GM21825 (cell line): ENCODE data around the gene TNNC1.

ENCODE experiments used
- ATAC-seq: cut with Tn5 transposase; IDR thresholded peaks from one replicate; pipeline ENCODE4 v1.9.1; 2021; ENCODE audit warnings: mild to moderate bottlenecking, moderate library complexity; ENCODE audit not compliant: unreplicated experiment

The TNNC1 gene

GRCh38 chr3:52458770-52459545 lies 5.1 kb upstream of the TNNC1 start:
- ATAC-seq = no peak

GRCh38 chr3:52458031-52458760 lies 4.4 kb upstream of the TNNC1 start:
- ATAC-seq = no peak

GRCh38 chr3:52456800-52457183 lies 3.0 kb upstream of the TNNC1 start:
- ATAC-seq = no peak

DNA sequence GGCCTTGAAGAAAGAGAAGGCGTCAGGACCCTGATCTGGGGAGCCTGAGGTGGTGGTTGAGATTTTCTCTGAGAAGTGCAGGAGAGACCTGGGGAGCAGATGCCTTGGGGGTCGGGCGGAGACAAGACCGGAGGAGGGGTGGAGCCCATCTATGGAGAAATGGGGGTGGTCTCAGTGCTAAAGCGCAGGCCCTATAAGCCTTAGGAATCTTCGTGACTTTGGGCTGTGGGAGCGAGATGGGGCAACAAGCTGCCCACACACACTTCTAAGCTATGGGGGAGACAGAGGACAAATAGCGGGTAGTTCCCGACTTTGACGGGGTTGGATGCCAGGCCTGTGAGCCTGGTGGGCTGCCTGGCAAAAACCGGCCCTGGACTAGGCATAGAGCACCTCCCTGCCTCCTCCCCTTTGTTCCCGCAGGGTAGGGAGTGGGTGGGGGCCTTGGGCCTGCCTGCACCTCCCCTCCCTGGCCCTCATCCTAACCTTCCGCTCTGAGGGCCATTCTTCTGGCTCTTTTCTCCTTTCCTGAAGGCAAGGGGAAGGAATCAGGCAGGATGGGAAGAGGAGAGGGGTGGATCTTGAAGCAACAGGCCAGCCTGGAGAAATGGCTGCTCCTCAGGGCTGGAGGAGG lies 2.4 kb upstream of the TNNC1 start:
- no peak for ATAC-seq

- peak; percentile 79 for ATAC-seq
These were observed 1.7 kb upstream of the TNNC1 start, which contains the start of gene NISCH for GRCh38 chr3:52455283-52456168. NISCH (plus strand) TSS chr3:52455604; CDS start chr3:52455642, 38 bp downstream.

GRCh38 chr3:52454938-52455282 lies 1.1 kb upstream of the TNNC1 start:
- no peak for ATAC-seq

GRCh38 chr3:52454250-52454937 lies 553 bp upstream of the TNNC1 start:
- no peak for ATAC-seq

GRCh38 chr3:52452570-52453221 lies 1.1 kb downstream of the TNNC1 start:
- no peak for ATAC-seq

DNA sequence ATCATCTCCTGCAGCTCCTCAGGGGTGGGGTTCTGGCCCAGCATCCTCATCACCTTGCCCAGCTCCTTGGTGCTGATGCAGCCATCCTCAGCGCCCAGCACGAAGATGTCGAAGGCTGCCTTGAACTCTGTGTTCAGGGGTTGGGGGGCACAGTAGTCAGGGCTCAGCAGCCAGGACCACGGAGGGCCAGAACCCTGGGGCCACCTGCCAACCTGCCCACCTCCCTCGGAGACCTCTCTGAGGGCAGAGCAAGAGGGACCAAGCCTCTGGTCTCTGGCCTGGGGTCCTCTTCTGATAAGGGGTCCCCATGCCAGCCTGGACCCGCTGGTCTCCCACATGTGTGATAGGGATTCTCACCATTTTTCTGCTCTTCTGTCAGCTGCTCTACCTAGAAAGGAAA lies 1.7 kb downstream of the TNNC1 start:
- ATAC-seq = no peak

GRCh38 chr3:52451237-52452083 lies 2.4 kb downstream of the TNNC1 start:
- ATAC-seq = no peak

DNA sequence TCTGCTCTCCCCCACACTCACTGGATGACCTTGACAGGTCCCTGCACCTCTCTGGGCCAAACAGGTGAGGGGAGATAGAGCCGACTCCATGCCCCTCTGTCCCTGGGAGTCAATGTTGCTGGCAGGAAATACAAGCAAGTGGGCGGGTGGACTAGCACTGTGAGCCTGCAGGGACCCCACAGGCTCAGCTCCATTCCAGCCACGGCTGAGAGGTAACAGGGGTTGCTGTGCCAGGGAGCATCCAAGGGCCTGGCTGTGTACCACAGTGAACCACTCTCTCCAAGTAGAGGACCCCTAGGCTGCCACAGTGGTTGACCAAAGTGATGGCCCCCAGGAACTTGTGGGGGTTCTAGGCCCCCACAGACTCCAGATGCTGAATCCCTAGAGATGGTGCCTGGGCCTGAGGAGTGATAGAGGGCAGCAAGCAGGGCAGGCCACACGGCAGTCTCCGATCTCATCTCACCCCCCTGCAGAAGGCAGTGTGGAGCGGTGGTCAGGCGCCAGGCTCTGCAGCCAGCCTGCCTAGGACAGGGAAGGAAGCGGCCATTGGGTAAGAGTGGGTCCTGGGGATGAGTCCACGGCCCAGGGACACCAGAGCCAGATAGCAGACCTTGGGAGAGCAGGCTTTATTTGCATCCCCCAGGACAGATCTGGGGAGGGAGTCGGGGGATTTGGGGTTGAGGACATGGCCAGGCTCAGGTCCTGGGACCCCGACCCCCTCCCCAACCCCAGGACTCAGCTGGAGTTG lies 3.2 kb downstream of the TNNC1 start:
- ATAC-seq = no peak

DNA sequence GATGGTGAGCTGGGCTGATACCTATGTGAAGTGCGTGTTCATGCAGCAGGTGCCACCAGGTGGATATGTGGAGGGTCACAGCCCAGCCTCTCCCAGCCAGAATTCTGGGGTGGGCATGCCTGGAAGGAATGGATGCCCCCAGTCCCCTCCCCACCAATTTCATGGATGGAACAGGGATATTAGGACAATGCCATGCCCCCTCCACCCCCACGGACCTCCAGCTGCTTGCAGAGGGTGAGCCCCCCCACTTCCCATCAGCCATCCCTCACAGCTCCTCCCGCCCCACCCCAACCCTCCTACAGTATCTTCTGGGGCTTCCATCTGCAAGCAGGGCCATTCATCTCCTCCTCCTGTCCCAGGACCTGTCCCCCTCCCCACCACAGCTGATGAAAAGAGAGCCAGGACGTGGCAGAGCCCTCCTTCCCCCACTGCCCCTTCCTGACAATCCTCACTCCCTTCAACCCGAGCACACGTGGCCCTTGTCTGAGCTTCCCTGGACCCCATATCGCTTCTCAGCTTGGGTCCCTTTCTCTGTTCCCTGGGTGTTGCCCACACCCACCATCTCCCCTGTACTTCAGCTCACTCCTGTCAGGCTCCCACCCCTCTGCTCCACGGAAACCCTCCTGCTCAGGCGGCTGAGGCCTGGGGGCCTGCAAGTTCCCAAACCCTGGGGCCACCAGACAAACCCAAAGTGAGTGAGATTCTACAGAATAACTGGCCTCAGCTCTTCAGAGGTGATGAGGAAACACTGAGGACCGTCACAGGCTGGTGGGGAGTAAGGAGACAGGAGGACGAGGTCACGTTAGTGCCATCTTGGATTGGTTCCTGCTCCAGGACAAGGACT lies 6.1 kb downstream of the TNNC1 start:
- no peak for ATAC-seq

DNA sequence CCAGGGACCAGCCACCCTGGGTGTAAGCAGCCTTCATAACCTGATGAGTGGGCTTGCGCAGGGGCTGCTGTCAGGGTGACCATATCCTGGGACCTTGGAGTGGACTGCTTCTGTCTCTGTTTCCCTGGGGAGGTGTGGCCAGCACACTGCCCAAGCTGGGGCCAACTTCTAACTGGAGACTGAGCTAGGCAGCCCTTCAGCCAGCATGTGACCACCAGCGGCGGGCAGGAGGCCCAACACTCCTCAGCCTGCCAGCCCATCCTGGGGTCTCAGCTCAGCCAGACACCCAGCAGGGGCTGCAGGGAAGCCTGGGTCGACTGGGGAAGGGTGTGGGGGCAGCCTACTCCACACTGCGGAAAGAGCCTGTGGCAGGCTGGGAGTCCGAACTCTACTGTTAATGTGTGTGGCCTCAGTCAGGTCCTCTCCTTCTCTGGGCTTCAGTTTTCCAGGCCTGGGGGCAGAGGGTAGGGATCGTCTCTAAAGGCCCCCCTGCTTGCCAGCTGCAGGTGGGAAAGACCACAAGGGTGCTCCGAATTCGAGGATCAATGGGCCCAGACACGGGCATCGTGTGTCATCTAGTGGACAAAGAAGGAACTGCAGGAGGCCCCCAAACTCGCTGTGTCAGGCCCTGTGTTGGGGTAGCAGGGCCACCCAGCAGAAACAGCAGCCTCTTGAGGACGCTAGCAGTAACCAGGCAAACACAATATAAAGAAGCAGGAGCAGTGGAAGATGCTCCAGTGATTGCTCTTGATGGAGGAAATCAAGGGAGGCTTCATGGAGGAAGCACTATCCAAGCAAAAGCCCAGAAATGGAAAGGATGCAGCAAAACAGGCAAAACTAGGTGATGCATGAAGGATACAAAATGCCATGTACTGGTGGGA lies 7.0 kb downstream of the TNNC1 start:
- ATAC-seq = no peak

DNA sequence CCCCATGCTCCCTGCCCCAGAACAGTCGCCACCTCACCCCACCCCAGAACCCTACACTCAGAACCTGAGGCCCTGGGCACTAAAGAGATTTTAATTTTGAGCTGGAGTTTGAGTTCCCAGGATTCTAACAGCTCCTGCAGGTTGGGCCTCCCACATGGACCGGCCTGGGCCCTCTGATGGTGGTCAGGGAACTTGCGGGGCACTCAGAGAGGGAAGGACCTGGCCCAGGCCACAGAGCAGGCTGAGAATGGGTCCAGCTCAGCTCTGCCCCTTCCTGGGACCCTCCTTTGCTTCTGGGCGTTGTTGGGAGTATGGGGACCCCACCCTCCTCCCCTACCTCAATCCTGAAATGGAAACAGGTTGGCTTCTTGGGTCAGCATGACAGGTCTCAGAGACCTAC lies 7.8 kb downstream of the TNNC1 start:
- ATAC-seq = no peak

DNA sequence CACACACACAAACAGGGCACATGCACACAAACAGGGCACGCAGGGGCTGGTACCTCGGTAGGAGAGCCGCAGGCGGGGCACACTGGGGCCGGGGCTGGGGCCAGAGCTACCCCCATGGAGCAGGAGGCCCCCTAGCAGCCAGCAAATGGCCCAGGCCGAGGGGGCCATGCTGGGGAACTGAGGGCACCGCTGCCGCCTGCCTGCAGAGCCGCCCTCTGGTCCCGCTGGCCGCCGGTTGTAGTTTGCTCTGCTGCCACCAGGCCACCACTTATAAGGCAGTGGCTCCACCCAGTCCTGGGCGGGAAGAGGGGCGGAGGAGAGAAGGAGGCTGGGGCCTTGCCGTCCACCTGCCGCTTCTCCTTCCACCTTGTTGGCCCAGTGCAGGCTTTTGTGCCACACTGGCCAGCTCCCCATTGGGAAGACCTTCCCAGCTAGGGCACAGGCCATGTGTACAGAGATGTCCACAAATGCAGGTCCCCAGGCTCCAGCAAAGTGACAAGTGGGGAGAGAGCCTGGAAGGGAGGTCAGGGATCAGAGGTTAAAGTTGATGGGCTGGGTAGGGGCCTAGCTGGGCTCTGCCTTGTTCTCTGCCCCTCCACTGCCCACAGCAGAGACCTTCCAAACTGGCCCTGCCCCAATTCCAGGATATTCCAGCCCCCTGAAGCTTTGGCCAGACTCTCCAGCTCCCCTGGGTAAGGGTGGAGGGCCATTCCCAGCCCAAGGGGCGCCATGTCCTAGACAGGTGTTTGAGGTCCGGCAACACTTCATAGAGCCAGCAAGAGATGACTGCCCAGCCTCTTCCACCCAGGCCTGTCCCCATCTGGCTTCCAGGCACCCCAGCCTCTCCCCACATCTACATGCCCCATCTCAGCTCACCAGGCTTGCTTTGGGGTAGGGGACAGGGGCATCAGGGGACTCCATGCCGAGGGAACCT lies 8.7 kb downstream of the TNNC1 start, which contains the start of gene SEMA3G:
TSS of gene SEMA3G (minus strand) at position 244 of the 934 bp plus-strand sequence. CDS start at position 168, 76 bp downstream.
- ATAC-seq = peak; percentile 74
